NB4 (cell line): Measurements from ENCODE around the gene VAT1L.

Source experiments
- CTCF ChIP-seq: IDR thresholded peaks from one replicate; pipeline ENCODE4 v1.5.1; 2012; ENCODE audit warnings: low read depth, low read length
- MAX ChIP-seq: IDR thresholded peaks from 2 replicates; pipeline ENCODE4 v1.6.1; 2011; ENCODE audit warnings: low read depth, low read length
- POLR2A ChIP-seq: IDR thresholded peaks from 2 replicates; pipeline ENCODE4 v1.6.1; 2011; ENCODE audit warnings: mild to moderate bottlenecking; ENCODE audit not compliant: insufficient read length; ENCODE audit errors: extremely low read depth

GRCh38 chr16:77920984-77921383 is 132.6 kb downstream of the VAT1L start:
- TF ChIP-seq CTCF (no peak), POLR2A (no peak), MAX (no peak)
